ENCODE data around the gene VDR.

VDR gene

GRCh38 chr12:47883663-47884195 lies 21.1 kb downstream of the VDR start:
- no peak for DNase-seq (ENCODE audit: low read depth)
- peak overlapping the region; percentile 38 for H3K4me3 ChIP-seq (ENCODE audit: low read depth, low read length)
- no peak for TF ChIP-seq CTCF (IDR thresholded peaks at IDR 0.05; ENCODE audit: insufficient read depth, low read depth, low read length, missing control alignments)

- TF ChIP-seq CTCF (IDR thresholded peaks at IDR 0.05; ENCODE audit: insufficient read depth, low read depth, low read length, missing control alignments) = no peak
- H3K4me3 ChIP-seq (ENCODE audit: low read depth, low read length) = peak overlapping the region; percentile 38
- peak; percentile 89 for DNase-seq (ENCODE audit: low read depth)
Measured at GRCh38 chr12:47882781-47883546, 21.8 kb downstream of the VDR start.

- no peak for TF ChIP-seq CTCF (IDR thresholded peaks at IDR 0.05; ENCODE audit: insufficient read depth, low read depth, low read length, missing control alignments)
- DNase-seq (ENCODE audit: low read depth) = no peak
- 0 out of 2 replicates have a peak overlapping the region, but pooled peaks have one; percentile 38 for H3K4me3 ChIP-seq (ENCODE audit: low read depth, low read length)
Measured at GRCh38 chr12:47881826-47882427, 22.9 kb downstream of the VDR start.

GRCh38 chr12:47881051-47881450 lies 23.7 kb downstream of the VDR start:
- DNase-seq (ENCODE audit: low read depth) = no peak
- TF ChIP-seq CTCF (IDR thresholded peaks at IDR 0.05; ENCODE audit: insufficient read depth, low read depth, low read length, missing control alignments) = no peak
- no peak overlapping the region for H3K4me3 ChIP-seq (ENCODE audit: low read depth, low read length)

- no peak for DNase-seq (ENCODE audit: low read depth)
- TF ChIP-seq CTCF (IDR thresholded peaks at IDR 0.05; ENCODE audit: insufficient read depth, low read depth, low read length, missing control alignments) = no peak
- H3K4me3 ChIP-seq (ENCODE audit: low read depth, low read length) = no peak overlapping the region
Measured at GRCh38 chr12:47878918-47879481, 25.8 kb downstream of the VDR start.

- DNase-seq (ENCODE audit: low read depth) = no peak
- TF ChIP-seq CTCF (IDR thresholded peaks at IDR 0.05; ENCODE audit: insufficient read depth, low read depth, low read length, missing control alignments) = no peak
- no peak overlapping the region for H3K4me3 ChIP-seq (ENCODE audit: low read depth, low read length)
Measured at GRCh38 chr12:47878293-47878917, 26.4 kb downstream of the VDR start.

All from GM12865 (cell line).